ENCODE results near the gene TAF6.

The TAF6 gene

DNA sequence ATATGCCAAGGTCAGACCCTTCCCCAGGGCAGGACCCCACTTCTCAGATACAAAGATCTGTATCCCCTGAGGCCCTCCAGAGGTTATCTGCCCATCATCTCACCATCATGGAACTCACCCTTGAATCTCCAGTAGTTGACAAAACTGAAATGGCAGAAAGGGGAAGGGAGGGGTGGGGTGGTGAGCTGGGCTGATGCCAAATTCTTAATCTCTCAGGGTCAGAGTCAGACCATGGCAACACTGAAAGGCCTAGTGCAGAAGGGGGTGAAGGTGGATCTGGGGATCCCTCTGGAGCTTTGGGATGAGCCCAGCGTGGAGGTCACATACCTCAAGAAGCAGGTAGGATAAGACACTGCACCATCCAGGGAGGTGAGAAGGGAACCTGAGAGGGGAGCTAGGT, 3.4 kb upstream of the TAF6 start:
- Histone ChIP-seq H3K27me3 (ENCODE audit: insufficient read depth, low read length) (no peaks in the 10 kb centered on the region), H3K9me3 (ENCODE audit: low read length) (no peaks in the 10 kb centered on the region), H3K36me3 (ENCODE audit: insufficient read depth, low read length) (peaks cover 7% of the 10 kb centered on the region), H3K4me1 (ENCODE audit: insufficient read depth, low read length) (peaks cover 12% of the 10 kb centered on the region), H3K4me3 (ENCODE audit: low read length) (no peak overlapping the region), H2AFZ (ENCODE audit: low read depth, low read length) (no peak overlapping the region)

DNA sequence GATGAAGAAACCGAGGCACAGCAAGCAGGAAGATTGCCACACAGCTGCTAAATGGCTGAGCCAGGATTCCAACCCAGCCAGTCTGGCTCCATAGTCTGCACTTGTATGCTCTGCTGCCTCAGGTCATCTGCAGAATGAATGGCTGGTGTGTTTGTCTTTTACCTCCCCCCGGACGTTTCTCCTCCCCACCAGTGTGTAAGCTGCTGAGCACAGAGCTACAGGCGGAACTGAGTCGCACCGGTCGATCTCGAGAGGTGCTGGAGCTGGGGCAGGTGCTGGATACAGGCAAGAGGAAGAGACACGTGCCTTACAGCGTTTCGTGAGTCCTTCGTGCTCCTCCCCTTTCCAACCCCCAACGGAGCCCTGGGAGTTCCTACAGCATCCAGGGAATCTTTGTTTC, 2.9 kb upstream of the TAF6 start:
- Histone ChIP-seq H3K36me3 (ENCODE audit: insufficient read depth, low read length) (peaks cover 7% of the 10 kb centered on the region), H3K4me1 (ENCODE audit: insufficient read depth, low read length) (peaks cover 12% of the 10 kb centered on the region), H3K27me3 (ENCODE audit: insufficient read depth, low read length) (no peaks in the 10 kb centered on the region), H3K4me3 (ENCODE audit: low read length) (no peak overlapping the region), H3K9me3 (ENCODE audit: low read length) (no peaks in the 10 kb centered on the region), H2AFZ (ENCODE audit: low read depth, low read length) (no peak overlapping the region)

- Histone ChIP-seq H3K36me3 (ENCODE audit: insufficient read depth, low read length) (peaks cover 7% of the 10 kb centered on the region), H3K4me1 (ENCODE audit: insufficient read depth, low read length) (peaks cover 12% of the 10 kb centered on the region), H3K4me3 (ENCODE audit: low read length) (peak overlapping the region; percentile 70), H2AFZ (ENCODE audit: low read depth, low read length) (no peak overlapping the region), H3K27me3 (ENCODE audit: insufficient read depth, low read length) (no peaks in the 10 kb centered on the region), H3K9me3 (ENCODE audit: low read length) (no peaks in the 10 kb centered on the region)
Measured at GRCh38 chr7:100120733-100121036, 1.5 kb upstream of the TAF6 start.

- Histone ChIP-seq H3K27me3 (ENCODE audit: insufficient read depth, low read length) (no peaks in the 10 kb centered on the region), H3K36me3 (ENCODE audit: insufficient read depth, low read length) (peaks cover 8% of the 10 kb centered on the region), H3K4me1 (ENCODE audit: insufficient read depth, low read length) (peaks cover 12% of the 10 kb centered on the region), H3K4me3 (ENCODE audit: low read length) (peak overlapping the region; percentile 70), H3K9me3 (ENCODE audit: low read length) (no peaks in the 10 kb centered on the region), H2AFZ (ENCODE audit: low read depth, low read length) (peak overlapping the region; percentile 51)
Measured at GRCh38 chr7:100119970-100120732, 993 bp upstream of the TAF6 start.

DNA sequence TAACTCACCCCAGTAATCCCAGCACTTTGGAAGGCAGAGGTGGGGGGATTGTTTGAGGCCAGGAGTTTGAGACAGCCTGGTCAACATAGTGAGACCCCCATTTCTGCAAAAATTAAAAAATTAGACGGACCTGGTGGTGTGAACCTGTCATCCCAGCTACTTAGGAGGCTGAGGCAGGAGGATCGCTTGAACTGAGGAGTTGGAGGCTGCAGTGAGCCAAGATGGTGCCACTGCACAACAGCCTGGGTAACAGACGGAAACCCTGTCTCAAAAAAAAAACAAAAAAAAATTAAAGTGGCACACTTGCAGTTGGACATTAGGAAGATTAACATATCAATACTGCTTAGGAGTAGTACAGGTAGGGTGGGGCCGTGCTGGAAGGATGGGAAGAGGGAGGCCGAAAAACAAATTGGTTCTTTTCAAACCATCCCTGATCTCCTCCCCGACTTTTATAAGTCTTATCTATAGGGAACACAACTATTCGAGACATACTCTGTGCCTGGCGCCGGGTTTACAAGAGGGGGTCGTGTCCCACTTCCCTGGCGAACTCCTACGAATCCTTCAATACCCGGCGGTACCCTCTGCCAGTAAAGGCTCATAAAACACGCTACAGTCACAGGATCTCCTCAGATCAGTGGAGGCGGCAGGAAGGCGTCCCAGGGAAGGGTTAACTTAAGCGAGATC, 628 bp downstream of the TAF6 start:
- H2AFZ ChIP-seq (ENCODE audit: low read depth, low read length), result peak overlapping the region; percentile 51
- no peaks in the 10 kb centered on the region for H3K27me3 ChIP-seq (ENCODE audit: insufficient read depth, low read length)
- H3K4me3 ChIP-seq (ENCODE audit: low read length), result peak overlapping the region; percentile 70
- H3K4me1 ChIP-seq (ENCODE audit: insufficient read depth, low read length), result peaks cover 12% of the 10 kb centered on the region
- H3K36me3 ChIP-seq (ENCODE audit: insufficient read depth, low read length), result peaks cover 16% of the 10 kb centered on the region
- H3K9me3 ChIP-seq (ENCODE audit: low read length), result no peaks in the 10 kb centered on the region

- Histone ChIP-seq H3K4me3 (ENCODE audit: low read length) (no peak overlapping the region), H3K4me1 (ENCODE audit: insufficient read depth, low read length) (peaks cover 6% of the 10 kb centered on the region), H2AFZ (ENCODE audit: low read depth, low read length) (no peak overlapping the region), H3K36me3 (ENCODE audit: insufficient read depth, low read length) (peaks cover 43% of the 10 kb centered on the region), H3K9me3 (ENCODE audit: low read length) (no peaks in the 10 kb centered on the region), H3K27me3 (ENCODE audit: insufficient read depth, low read length) (no peaks in the 10 kb centered on the region)
Measured at GRCh38 chr7:100115026-100115425, 4.1 kb downstream of the TAF6 start.

DNA sequence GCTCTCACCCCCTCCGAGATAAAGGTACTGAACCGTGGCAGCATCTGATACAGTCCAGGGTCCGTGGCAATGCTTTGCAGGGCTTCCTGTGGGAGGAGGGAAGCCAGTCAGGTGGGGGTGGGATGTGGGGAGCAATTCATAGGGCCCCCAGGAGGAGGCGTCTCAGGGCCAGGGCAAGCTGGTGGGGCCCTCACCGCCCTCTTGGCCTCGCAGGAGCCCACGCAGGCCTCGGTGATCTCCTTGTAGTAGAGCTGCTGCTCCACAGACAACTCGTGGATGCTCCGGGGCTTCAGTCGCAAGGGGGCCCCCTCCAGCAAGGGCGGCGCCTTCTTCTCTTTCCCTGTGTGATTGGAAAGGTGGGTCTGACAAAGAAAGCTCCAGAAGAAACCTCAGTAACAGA, 7.2 kb downstream of the TAF6 start:
- peaks cover 66% of the 10 kb centered on the region for H3K36me3 ChIP-seq (ENCODE audit: insufficient read depth, low read length)

GRCh38 chr7:100111156-100111555, 8.0 kb downstream of the TAF6 start:
- Histone ChIP-seq H3K9me3 (ENCODE audit: low read length) (no peaks in the 10 kb centered on the region), H2AFZ (ENCODE audit: low read depth, low read length) (no peak overlapping the region), H3K27me3 (ENCODE audit: insufficient read depth, low read length) (no peaks in the 10 kb centered on the region), H3K36me3 (ENCODE audit: insufficient read depth, low read length) (peaks cover 72% of the 10 kb centered on the region), H3K4me3 (ENCODE audit: low read length) (no peak overlapping the region), H3K4me1 (ENCODE audit: insufficient read depth, low read length) (no peaks in the 10 kb centered on the region)

More for the DNA sequence above, 7.2 kb downstream of the TAF6 start:
- H3K9me3 ChIP-seq (ENCODE audit: low read length), result no peaks in the 10 kb centered on the region
- no peak overlapping the region for H3K4me3 ChIP-seq (ENCODE audit: low read length)
- H3K27me3 ChIP-seq (ENCODE audit: insufficient read depth, low read length), result no peaks in the 10 kb centered on the region
- no peaks in the 10 kb centered on the region for H3K4me1 ChIP-seq (ENCODE audit: insufficient read depth, low read length)
- H2AFZ ChIP-seq (ENCODE audit: low read depth, low read length), result no peak overlapping the region

- H3K4me3 ChIP-seq (ENCODE audit: low read length), result no peak overlapping the region
- peaks cover 77% of the 10 kb centered on the region for H3K36me3 ChIP-seq (ENCODE audit: insufficient read depth, low read length)
- H3K4me1 ChIP-seq (ENCODE audit: insufficient read depth, low read length), result no peaks in the 10 kb centered on the region
- no peak overlapping the region for H2AFZ ChIP-seq (ENCODE audit: low read depth, low read length)
- no peaks in the 10 kb centered on the region for H3K9me3 ChIP-seq (ENCODE audit: low read length)
- H3K27me3 ChIP-seq (ENCODE audit: insufficient read depth, low read length), result no peaks in the 10 kb centered on the region
Measured at GRCh38 chr7:100109521-100110163, 9.5 kb downstream of the TAF6 start.

DNA sequence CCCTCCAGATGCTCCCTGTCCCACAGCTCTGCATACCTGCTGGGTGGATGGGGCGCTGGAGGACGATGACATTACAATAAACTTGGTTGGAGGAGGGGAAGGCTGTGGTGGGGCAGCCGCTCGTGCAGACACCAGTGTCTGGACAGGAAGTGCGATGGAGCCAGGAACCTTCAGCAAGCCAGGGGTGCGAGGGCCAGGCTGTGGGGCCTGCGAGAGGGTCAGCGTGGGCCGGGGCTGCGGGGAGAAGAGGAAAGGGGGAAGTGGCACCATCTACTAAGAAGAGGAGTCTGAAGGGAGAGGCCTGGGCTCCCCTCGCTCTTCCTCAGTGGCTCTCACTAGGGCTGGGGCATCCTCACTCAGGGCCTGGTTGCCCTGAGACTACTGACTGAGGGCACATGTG, 11.3 kb downstream of the TAF6 start:
- no peaks in the 10 kb centered on the region for H3K27me3 ChIP-seq (ENCODE audit: insufficient read depth, low read length)
- H3K9me3 ChIP-seq (ENCODE audit: low read length), result no peaks in the 10 kb centered on the region
- no peak overlapping the region for H3K4me3 ChIP-seq (ENCODE audit: low read length)
- no peaks in the 10 kb centered on the region for H3K4me1 ChIP-seq (ENCODE audit: insufficient read depth, low read length)
- no peak overlapping the region for H2AFZ ChIP-seq (ENCODE audit: low read depth, low read length)
- peaks cover 65% of the 10 kb centered on the region for H3K36me3 ChIP-seq (ENCODE audit: insufficient read depth, low read length)

DNA sequence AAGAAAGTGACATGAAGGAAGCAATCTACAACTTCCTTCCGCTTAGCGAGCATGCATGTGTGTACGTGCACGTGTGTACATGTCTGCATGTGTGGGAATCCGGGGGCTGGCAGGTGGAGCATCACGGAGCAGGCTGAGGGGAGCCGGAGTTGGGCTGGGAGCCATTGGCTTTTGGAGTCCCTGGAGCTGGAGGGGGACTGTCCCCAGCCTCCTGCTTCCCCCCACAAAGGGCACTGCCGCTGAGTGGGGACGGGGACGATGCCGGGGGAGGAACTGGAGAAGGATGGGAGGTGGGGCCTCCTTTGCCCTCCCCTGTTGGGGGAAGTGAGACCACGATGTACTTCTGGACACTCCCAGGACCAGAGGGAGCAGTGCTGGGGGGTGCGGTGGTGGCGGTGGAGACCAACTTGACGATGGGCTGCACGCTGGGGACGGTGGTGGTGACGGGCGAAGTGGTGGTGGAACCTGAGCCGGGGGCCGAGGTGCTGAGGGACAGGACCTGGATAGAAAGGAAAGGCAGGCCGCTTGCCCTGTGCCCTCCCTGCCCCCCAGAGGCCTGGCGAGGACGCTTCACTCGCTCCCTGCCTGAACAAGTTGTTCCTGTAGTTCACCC, 11.9 kb downstream of the TAF6 start:
- H3K9me3 ChIP-seq (ENCODE audit: low read length), result no peaks in the 10 kb centered on the region
- peaks cover 5% of the 10 kb centered on the region for H3K4me1 ChIP-seq (ENCODE audit: insufficient read depth, low read length)
- H2AFZ ChIP-seq (ENCODE audit: low read depth, low read length), result no peak overlapping the region
- no peaks in the 10 kb centered on the region for H3K27me3 ChIP-seq (ENCODE audit: insufficient read depth, low read length)
- H3K36me3 ChIP-seq (ENCODE audit: insufficient read depth, low read length), result peaks cover 61% of the 10 kb centered on the region
- no peak overlapping the region for H3K4me3 ChIP-seq (ENCODE audit: low read length)

GRCh38 chr7:100106633-100107032, 12.5 kb downstream of the TAF6 start:
- no peaks in the 10 kb centered on the region for H3K9me3 ChIP-seq (ENCODE audit: low read length)
- no peaks in the 10 kb centered on the region for H3K27me3 ChIP-seq (ENCODE audit: insufficient read depth, low read length)
- peaks cover 5% of the 10 kb centered on the region for H3K4me1 ChIP-seq (ENCODE audit: insufficient read depth, low read length)
- no peak overlapping the region for H2AFZ ChIP-seq (ENCODE audit: low read depth, low read length)
- H3K36me3 ChIP-seq (ENCODE audit: insufficient read depth, low read length), result peaks cover 55% of the 10 kb centered on the region
- H3K4me3 ChIP-seq (ENCODE audit: low read length), result no peak overlapping the region

DNA sequence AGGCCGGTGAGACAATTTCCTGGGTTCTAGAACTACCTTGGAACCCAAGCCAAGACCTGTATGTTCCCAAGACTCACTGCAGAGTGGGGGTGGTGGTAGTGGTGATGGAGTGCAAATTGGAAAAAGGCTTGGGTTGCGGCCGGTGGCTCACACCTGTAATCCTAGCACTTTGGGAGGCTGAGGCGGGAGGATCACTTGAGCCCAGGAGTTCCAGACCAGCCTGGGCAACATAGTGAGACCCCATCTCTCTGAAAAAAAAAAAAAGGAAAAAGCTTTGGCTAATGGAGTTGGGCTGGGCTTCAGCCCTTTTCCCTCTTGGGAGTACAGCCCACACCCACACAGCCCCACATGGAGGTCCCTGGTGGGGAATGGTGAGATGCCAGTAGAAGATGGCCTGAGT, 13.6 kb downstream of the TAF6 start:
- H3K36me3 ChIP-seq (ENCODE audit: insufficient read depth, low read length), result peaks cover 44% of the 10 kb centered on the region
- no peak overlapping the region for H3K4me3 ChIP-seq (ENCODE audit: low read length)
- H3K9me3 ChIP-seq (ENCODE audit: low read length), result no peaks in the 10 kb centered on the region
- no peak overlapping the region for H2AFZ ChIP-seq (ENCODE audit: low read depth, low read length)
- H3K27me3 ChIP-seq (ENCODE audit: insufficient read depth, low read length), result no peaks in the 10 kb centered on the region
- peaks cover 5% of the 10 kb centered on the region for H3K4me1 ChIP-seq (ENCODE audit: insufficient read depth, low read length)
